ENCODE measurements around the gene RIMKLB.

DNA sequence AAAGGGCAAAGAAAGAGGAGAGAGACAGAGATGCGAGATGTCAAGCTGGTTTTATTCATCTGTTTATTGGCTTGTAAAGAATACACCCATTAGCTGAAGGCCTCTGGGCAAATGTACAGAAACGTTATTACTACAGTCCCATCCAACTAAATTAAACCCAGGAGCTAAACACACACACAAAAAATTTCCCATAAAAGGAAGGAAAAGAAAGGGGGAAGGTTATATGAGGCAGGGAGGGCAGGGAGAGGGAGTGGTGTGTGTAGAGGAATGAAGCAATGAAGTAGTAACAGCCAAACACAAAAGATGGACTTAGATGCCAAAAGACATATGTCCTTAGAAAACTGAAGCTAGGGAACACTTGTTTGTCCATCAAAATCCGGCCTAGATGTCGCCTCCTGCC is 32.0 kb upstream of the RIMKLB start:
- TF ChIP-seq, protein P1, sequence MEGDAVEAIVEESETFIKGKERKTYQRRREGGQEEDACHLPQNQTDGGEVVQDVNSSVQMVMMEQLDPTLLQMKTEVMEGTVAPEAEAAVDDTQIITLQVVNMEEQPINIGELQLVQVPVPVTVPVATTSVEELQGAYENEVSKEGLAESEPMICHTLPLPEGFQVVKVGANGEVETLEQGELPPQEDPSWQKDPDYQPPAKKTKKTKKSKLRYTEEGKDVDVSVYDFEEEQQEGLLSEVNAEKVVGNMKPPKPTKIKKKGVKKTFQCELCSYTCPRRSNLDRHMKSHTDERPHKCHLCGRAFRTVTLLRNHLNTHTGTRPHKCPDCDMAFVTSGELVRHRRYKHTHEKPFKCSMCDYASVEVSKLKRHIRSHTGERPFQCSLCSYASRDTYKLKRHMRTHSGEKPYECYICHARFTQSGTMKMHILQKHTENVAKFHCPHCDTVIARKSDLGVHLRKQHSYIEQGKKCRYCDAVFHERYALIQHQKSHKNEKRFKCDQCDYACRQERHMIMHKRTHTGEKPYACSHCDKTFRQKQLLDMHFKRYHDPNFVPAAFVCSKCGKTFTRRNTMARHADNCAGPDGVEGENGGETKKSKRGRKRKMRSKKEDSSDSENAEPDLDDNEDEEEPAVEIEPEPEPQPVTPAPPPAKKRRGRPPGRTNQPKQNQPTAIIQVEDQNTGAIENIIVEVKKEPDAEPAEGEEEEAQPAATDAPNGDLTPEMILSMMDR (IDR thresholded peaks at IDR 0.05; ENCODE audit: insufficient read depth, low read length): no peak
- TF ChIP-seq, protein P2, sequence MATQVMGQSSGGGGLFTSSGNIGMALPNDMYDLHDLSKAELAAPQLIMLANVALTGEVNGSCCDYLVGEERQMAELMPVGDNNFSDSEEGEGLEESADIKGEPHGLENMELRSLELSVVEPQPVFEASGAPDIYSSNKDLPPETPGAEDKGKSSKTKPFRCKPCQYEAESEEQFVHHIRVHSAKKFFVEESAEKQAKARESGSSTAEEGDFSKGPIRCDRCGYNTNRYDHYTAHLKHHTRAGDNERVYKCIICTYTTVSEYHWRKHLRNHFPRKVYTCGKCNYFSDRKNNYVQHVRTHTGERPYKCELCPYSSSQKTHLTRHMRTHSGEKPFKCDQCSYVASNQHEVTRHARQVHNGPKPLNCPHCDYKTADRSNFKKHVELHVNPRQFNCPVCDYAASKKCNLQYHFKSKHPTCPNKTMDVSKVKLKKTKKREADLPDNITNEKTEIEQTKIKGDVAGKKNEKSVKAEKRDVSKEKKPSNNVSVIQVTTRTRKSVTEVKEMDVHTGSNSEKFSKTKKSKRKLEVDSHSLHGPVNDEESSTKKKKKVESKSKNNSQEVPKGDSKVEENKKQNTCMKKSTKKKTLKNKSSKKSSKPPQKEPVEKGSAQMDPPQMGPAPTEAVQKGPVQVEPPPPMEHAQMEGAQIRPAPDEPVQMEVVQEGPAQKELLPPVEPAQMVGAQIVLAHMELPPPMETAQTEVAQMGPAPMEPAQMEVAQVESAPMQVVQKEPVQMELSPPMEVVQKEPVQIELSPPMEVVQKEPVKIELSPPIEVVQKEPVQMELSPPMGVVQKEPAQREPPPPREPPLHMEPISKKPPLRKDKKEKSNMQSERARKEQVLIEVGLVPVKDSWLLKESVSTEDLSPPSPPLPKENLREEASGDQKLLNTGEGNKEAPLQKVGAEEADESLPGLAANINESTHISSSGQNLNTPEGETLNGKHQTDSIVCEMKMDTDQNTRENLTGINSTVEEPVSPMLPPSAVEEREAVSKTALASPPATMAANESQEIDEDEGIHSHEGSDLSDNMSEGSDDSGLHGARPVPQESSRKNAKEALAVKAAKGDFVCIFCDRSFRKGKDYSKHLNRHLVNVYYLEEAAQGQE (IDR thresholded peaks at IDR 0.05; ENCODE audit: insufficient replicate concordance, low read depth): no peak

All from HL-60 (cell line).